Colonic mucosa (tissue), 4 donors: ENCODE data around the gene PDE1A. TPM values are rescaled to one million over a fixed set of nuclear protein-coding genes. Genes with fewer than 3 reads are reported as not detected.

ENCODE experiments used
- DNase-seq: peaks from one replicate; pipeline ENCODE4 v3.0.0-alpha.2; 2020
- H3K27ac ChIP-seq: fragments of 200-600 bp; one replicate; pipeline ENCODE4 v1.8.0; 2021
- H3K27me3 ChIP-seq: fragments of 200-600 bp; one replicate; pipeline ENCODE4 v1.8.0; 2021
- H3K36me3 ChIP-seq: fragments of 200-600 bp; one replicate; pipeline ENCODE4 v1.8.0; 2021
- H3K4me1 ChIP-seq: fragments of 200-600 bp; one replicate; pipeline ENCODE4 v1.8.0; 2021; ENCODE audit warnings: mild to moderate bottlenecking
- H3K4me3 ChIP-seq: fragments of 200-600 bp; one replicate; pipeline ENCODE4 v1.8.0; 2021
- H3K9ac ChIP-seq, 2 donors: one replicate each; pipeline ENCODE4 v1.7.0; 2013; ENCODE audit warnings: control low read depth in 2 of 2, low read depth in 2 of 2, low read length in 2 of 2
- H3K9me3 ChIP-seq: fragments of 200-600 bp; one replicate; pipeline ENCODE4 v1.8.0; 2021
- CTCF ChIP-seq: fragments of 200-600 bp; IDR thresholded peaks from one replicate; pipeline ENCODE4 v1.8.0; 2022; ENCODE audit warnings: antibody characterized with exemption, mild to moderate bottlenecking
- intact Hi-C: fragments of 100-400 bp; cut with DNase I; formaldehyde crosslinking; loops from one replicate; pipeline ENCODE4 v1.14.1; 2022
- total RNA-seq, 2 donors: library from RNA; stranded (reverse); fragmentation: NEBNext Ultra II Directional in 1 of 2; extraction: Animal tissue kit (Norgen Biotek cat#: 25700) in 1 of 2; gene quantifications; one replicate each; pipeline ENCODE4 v1.2.1, GENCODE V29; 2021
- donor health status: healthy.
- donor health status: DM: no; HTN: no; CAD: no.
- donor health status: DM: no; HTN: no; CAD: no.

PDE1A gene
- total RNA-seq, 2 donors from 2014 or later, result 1.7 to 3.9 TPM

GRCh38 chr2:182302174-182302573 lies 124.7 kb downstream of the PDE1A start:
- TF ChIP-seq CTCF, result no peak
- Histone ChIP-seq H3K36me3 (no peaks in the 10 kb centered on the region), H3K27ac (no peak overlapping the region), H3K9me3 (no peaks in the 10 kb centered on the region), H3K27me3 (no peaks in the 10 kb centered on the region), H3K9ac (no peak overlapping the region), H3K4me3 (no peak overlapping the region), H3K4me1 (no peaks in the 10 kb centered on the region)
- DNase-seq, result no peak
- intact Hi-C loops, result no loop called here

- H3K9me3 ChIP-seq, result no peaks in the 10 kb centered on the region
- H3K27ac ChIP-seq, result no peak overlapping the region
- no peaks in the 10 kb centered on the region for H3K36me3 ChIP-seq
- no peaks in the 10 kb centered on the region for H3K27me3 ChIP-seq
- DNase-seq, result no peak
- no peaks in the 10 kb centered on the region for H3K4me1 ChIP-seq
- no peak overlapping the region for H3K4me3 ChIP-seq
- intact Hi-C loops, result no loop called here
- H3K9ac ChIP-seq, result no peak overlapping the region
- no peak for TF ChIP-seq CTCF
These were observed 125.7 kb downstream of the PDE1A start for GRCh38 chr2:182301093-182301492.

GRCh38 chr2:182300608-182301007 lies 126.2 kb downstream of the PDE1A start:
- no peaks in the 10 kb centered on the region for H3K4me1 ChIP-seq
- H3K9me3 ChIP-seq, result no peaks in the 10 kb centered on the region
- no peak for TF ChIP-seq CTCF
- H3K4me3 ChIP-seq, result no peak overlapping the region
- H3K27ac ChIP-seq, result no peak overlapping the region
- H3K27me3 ChIP-seq, result no peaks in the 10 kb centered on the region
- H3K9ac ChIP-seq, result no peak overlapping the region
- H3K36me3 ChIP-seq, result no peaks in the 10 kb centered on the region
- DNase-seq, result no peak
- intact Hi-C loops, result no loop called here

GRCh38 chr2:182299632-182300031 lies 127.2 kb downstream of the PDE1A start:
- no peaks in the 10 kb centered on the region for H3K9me3 ChIP-seq
- no peak for TF ChIP-seq CTCF
- H3K27ac ChIP-seq, result no peak overlapping the region
- no peaks in the 10 kb centered on the region for H3K36me3 ChIP-seq
- H3K27me3 ChIP-seq, result no peaks in the 10 kb centered on the region
- H3K4me1 ChIP-seq, result no peaks in the 10 kb centered on the region
- no peak overlapping the region for H3K4me3 ChIP-seq
- no peak overlapping the region for H3K9ac ChIP-seq
- intact Hi-C loops, result no loop called here
- no peak for DNase-seq

- intact Hi-C loops, result no loop called here
- Histone ChIP-seq H3K27me3 (no peaks in the 10 kb centered on the region), H3K9me3 (no peaks in the 10 kb centered on the region), H3K36me3 (no peaks in the 10 kb centered on the region), H3K4me3 (no peak overlapping the region), H3K27ac (no peak overlapping the region), H3K9ac (no peak overlapping the region), H3K4me1 (no peaks in the 10 kb centered on the region)
- no peak for DNase-seq
- TF ChIP-seq CTCF, result no peak
These were observed 128.4 kb downstream of the PDE1A start for GRCh38 chr2:182298456-182298855.

GRCh38 chr2:182291296-182291695 lies 135.5 kb downstream of the PDE1A start:
- TF ChIP-seq CTCF, result no peak
- no peak overlapping the region for H3K27ac ChIP-seq
- H3K27me3 ChIP-seq, result no peaks in the 10 kb centered on the region
- intact Hi-C loops, result no loop called here
- no peaks in the 10 kb centered on the region for H3K4me1 ChIP-seq
- no peaks in the 10 kb centered on the region for H3K9me3 ChIP-seq
- H3K4me3 ChIP-seq, result no peak overlapping the region
- DNase-seq, result no peak
- H3K36me3 ChIP-seq, result no peaks in the 10 kb centered on the region
- H3K9ac ChIP-seq, result no peak overlapping the region
